Spleen (tissue), 11 donors: ENCODE results near the gene RPS19BP1. TPM values are rescaled to one million over a fixed set of nuclear protein-coding genes. Genes with fewer than 3 reads are reported as not detected.

Experiments
- DNase-seq: peaks from one replicate; pipeline ENCODE4 v3.0.0-alpha.2; 2020
- H3K27ac ChIP-seq, 8 donors: fragments of 200-600 bp; sonication (generic) in 7 of 8; 1 replicate in 4 of 8; 2 replicates in 4 of 8; pipeline versions ENCODE4 v1.5.0 to v1.8.0; 2016 to 2021; ENCODE audit warnings: inconsistent platforms in 4 of 8, mild to moderate bottlenecking in 4 of 8, moderate library complexity in 1 of 8
- H3K27me3 ChIP-seq, 7 donors: fragments of 200-600 bp; sonication (generic) in 6 of 7; replicated peaks in 1 of 7; 1 replicate in 4 of 7; 2 replicates in 3 of 7; pipeline versions ENCODE4 v1.5.0 to v1.8.0; 2016 to 2021; ENCODE audit warnings: inconsistent platforms in 3 of 7, mild to moderate bottlenecking in 1 of 7
- H3K36me3 ChIP-seq, 6 donors: fragments of 200-600 bp; sonication (generic) in 5 of 6; 1 replicate in 4 of 6; 2 replicates in 2 of 6; pipeline versions ENCODE4 v1.5.0 to v1.8.0; 2016 to 2021; ENCODE audit warnings: inconsistent platforms in 2 of 6
- H3K4me1 ChIP-seq, 6 donors: fragments of 200-600 bp; sonication (generic) in 5 of 6; 1 replicate in 3 of 6; 2 replicates in 3 of 6; pipeline versions ENCODE4 v1.5.0 to v1.8.0; 2016 to 2021; ENCODE audit warnings: inconsistent platforms in 3 of 6
- H3K4me3 ChIP-seq, 8 donors: fragments of 200-600 bp; sonication (generic) in 7 of 8; 1 replicate in 4 of 8; 2 replicates in 4 of 8; pipeline versions ENCODE4 v1.5.0 to v1.8.0; 2016 to 2021; ENCODE audit warnings: inconsistent platforms in 4 of 8, mild to moderate bottlenecking in 4 of 8, moderate library complexity in 2 of 8
- H3K9me3 ChIP-seq, 8 donors: fragments of 200-600 bp; sonication (generic) in 7 of 8; 1 replicate in 4 of 8; 2 replicates in 4 of 8; pipeline versions ENCODE4 v1.5.0 to v1.8.0; 2016 to 2021; ENCODE audit warnings: inconsistent platforms in 4 of 8
- CTCF ChIP-seq, 11 experiments: fragments of 200-600 bp in 7 of 11; fragments of 450-650 bp in 4 of 11; sonication (generic) in 4 of 11; IDR thresholded peaks in 8 of 11; conservative IDR thresholded peaks in 3 of 11; 1 replicate in 7 of 11; 2 replicates in 4 of 11; pipeline versions ENCODE4 v1.4.0 to v1.8.0; 2016 to 2021; ENCODE audit warnings: antibody characterized with exemption in 11 of 11, inconsistent platforms in 4 of 11, mild to moderate bottlenecking in 1 of 11
- POLR2A ChIP-seq, 3 donors: fragments of 450-650 bp; IDR thresholded peaks; one replicate each; pipeline ENCODE4 v1.5.1; 2017; ENCODE audit warnings: antibody characterized with exemption in 3 of 3, mild to moderate bottlenecking in 1 of 3
- POLR2AphosphoS5 ChIP-seq, 3 donors: sonication (generic); formaldehyde crosslinking; IDR thresholded peaks; one replicate each; pipeline ENCODE4 v1.5.1; 2017; ENCODE audit warnings: antibody characterized with exemption in 3 of 3
- WGBS, 5 donors: extraction: QIAGEN DNeasy Blood & Tissue Kit in 3 of 5; methylation state at CpG; one replicate each; pipeline versions ENCODE4 v1.1.5 to v1.1.7; 2013 to 2018; 5-methylcytosine and 5-hydroxymethylcytosine counted together
- intact Hi-C: fragments of 100-400 bp; cut with DNase I; formaldehyde crosslinking; loops from one replicate; pipeline ENCODE4 v1.15.0; 2023; ENCODE audit warnings: low total_unique reads
- polyA plus RNA-seq, 3 donors: library from polyadenylated mRNA; stranded (reverse); fragments of 200-250 nt; gene quantifications; one replicate each; pipeline ENCODE4 v1.2.1, GENCODE V29; 2013
- total RNA-seq, 7 donors: library from RNA; depleted of rRNA in 3 of 7; stranded (reverse); fragments of >200 nt in 3 of 7; fragmentation: NEBNext Ultra II Directional in 4 of 7; extraction: Animal tissue kit (Norgen Biotek cat#: 25700) in 4 of 7; gene quantifications; one replicate each; pipeline versions ENCODE4 v1.1.0 to v1.2.1, GENCODE V29; 2016 to 2021
- donor health status: healthy with polysubstance abuse.
- donor health status: DM: no; HTN: no; CAD: no; lungs with moderate emphysema.
- donor health status: DM: no; HTN: no; CAD: no.
- donor health status: Bipolar disorder and iron deficiency.
- donor health status: healthy.
- donor health status: DM: no; HTN: no; CAD: no.
- donor health status: DM: yes; HTN: yes; CAD: no.

The RPS19BP1 gene
- total and polyA plus RNA-seq, 10 donors = 55.8 to 210 (median 96.6) TPM

- peak overlapping the region in 4 of 8 donors; percentile 23 to 57 (median 37) for H3K27ac ChIP-seq
- no peaks in the 10 kb centered on the region for H3K27me3 ChIP-seq
- intact Hi-C loops = loop anchor here (10.0 kb wide), 1 partner anchor 91 kb away; no protein-coding TSS in a partner anchor
- DNase-seq = peak; percentile 89
- no peak overlapping the region for H3K4me3 ChIP-seq
- WGBS, 5 donors = 40 to 45% (median 42%) methylated on average over 12 to 13 of the region's 13 CpGs
- TF ChIP-seq CTCF (IDR thresholded peaks at IDR 0.05 in 8 of 11, conservative IDR thresholded peaks at IDR 0.05 in 3 of 11) (peak; percentile 45 to 90 (median 78)), POLR2A (IDR thresholded peaks at IDR 0.05) (no peak)
- H3K9me3 ChIP-seq = no peaks in the 10 kb centered on the region
- peaks cover under 1 to 47% (median 15%) of the 10 kb centered on the region in 6 donors for H3K4me1 ChIP-seq
- no peaks in the 10 kb centered on the region for H3K36me3 ChIP-seq
These were observed 36.3 kb downstream of the RPS19BP1 start for GRCh38 chr22:39496131-39496838.

GRCh38 chr22:39494471-39495120 is 38.0 kb downstream of the RPS19BP1 start:
- no peaks in the 10 kb centered on the region for H3K36me3 ChIP-seq
- H3K4me1 ChIP-seq = peaks cover 5 to 56% (median 21%) of the 10 kb centered on the region in 6 donors
- 72 to 83% (median 76%) methylated on average over 10 of the region's 10 CpGs for WGBS, 5 donors
- intact Hi-C loops = loop anchor here (5.0 to 10.0 kb wide), 2 partner anchors 33 to 90 kb away; no protein-coding TSS in a partner anchor
- no peak for DNase-seq
- H3K27ac ChIP-seq = peak overlapping the region in 1 of 8 donors; percentile 57
- H3K9me3 ChIP-seq = no peaks in the 10 kb centered on the region
- TF ChIP-seq POLR2A (IDR thresholded peaks at IDR 0.05) = no peak
- TF ChIP-seq POLR2AphosphoS5 (IDR thresholded peaks at IDR 0.05) = no peak
- no peak for TF ChIP-seq CTCF (IDR thresholded peaks at IDR 0.05 in 8 of 11, conservative IDR thresholded peaks at IDR 0.05 in 3 of 11)
- H3K4me3 ChIP-seq = no peak overlapping the region
- H3K27me3 ChIP-seq = no peaks in the 10 kb centered on the region

GRCh38 chr22:39493759-39494158 is 38.8 kb downstream of the RPS19BP1 start:
- no peaks in the 10 kb centered on the region for H3K9me3 ChIP-seq
- H3K36me3 ChIP-seq = peaks cover 0 to 2% (median 0%) of the 10 kb centered on the region in 6 donors
- 65 to 92% (median 82%) methylated on average over 4 of the region's 4 CpGs for WGBS, 5 donors
- intact Hi-C loops = loop anchor here (5.0 to 10.0 kb wide), 2 partner anchors 34 to 89 kb away; no protein-coding TSS in a partner anchor
- no peak for DNase-seq
- peaks cover 6 to 58% (median 22%) of the 10 kb centered on the region in 6 donors for H3K4me1 ChIP-seq
- no peaks in the 10 kb centered on the region for H3K27me3 ChIP-seq
- TF ChIP-seq POLR2AphosphoS5 (IDR thresholded peaks at IDR 0.05) (no peak), POLR2A (IDR thresholded peaks at IDR 0.05) (no peak), CTCF (IDR thresholded peaks at IDR 0.05 in 8 of 11, conservative IDR thresholded peaks at IDR 0.05 in 3 of 11) (no peak)
- H3K4me3 ChIP-seq = no peak overlapping the region
- no peak overlapping the region for H3K27ac ChIP-seq

GRCh38 chr22:39492186-39492585 is 40.4 kb downstream of the RPS19BP1 start:
- Histone ChIP-seq H3K36me3 (peaks cover 0 to 17% (median 4%) of the 10 kb centered on the region in 6 donors), H3K27ac (no peak overlapping the region), H3K9me3 (no peaks in the 10 kb centered on the region), H3K4me1 (peaks cover 6 to 54% (median 22%) of the 10 kb centered on the region in 6 donors), H3K4me3 (no peak overlapping the region), H3K27me3 (no peaks in the 10 kb centered on the region)
- 63 to 73% (median 69%) methylated on average over 3 of the region's 3 CpGs for WGBS, 5 donors
- no peak for DNase-seq
- TF ChIP-seq CTCF (IDR thresholded peaks at IDR 0.05 in 8 of 11, conservative IDR thresholded peaks at IDR 0.05 in 3 of 11) = no peak
- no peak for TF ChIP-seq POLR2A (IDR thresholded peaks at IDR 0.05)
- TF ChIP-seq POLR2AphosphoS5 (IDR thresholded peaks at IDR 0.05) = no peak
- intact Hi-C loops = loop anchor here (5.0 to 10.0 kb wide), 2 partner anchors 35 to 87 kb away; no protein-coding TSS in a partner anchor
